ENCODE results near the gene NRXN3. TPM values are rescaled to one million over a fixed set of nuclear protein-coding genes. Genes with fewer than 3 reads are reported as not detected.

NRXN3 gene
- total and polyA plus RNA-seq, 11 donors: 0.19 to 2.2 (median 1.1) TPM

- ATAC-seq (no peak), DNase-seq (no peak)
- Histone ChIP-seq H3K4me3 (no peak overlapping the region), H3K27me3 (no peaks in the 10 kb centered on the region), H3K4me1 (no peaks in the 10 kb centered on the region), H3K27ac (no peak overlapping the region), H3K9me3 (peaks cover 0 to 6% (median 0%) of the 10 kb centered on the region in 12 donors), H3K36me3 (no peaks in the 10 kb centered on the region)
- TF ChIP-seq POLR2A (IDR thresholded peaks at IDR 0.05): no peak
- TF ChIP-seq, protein P1, sequence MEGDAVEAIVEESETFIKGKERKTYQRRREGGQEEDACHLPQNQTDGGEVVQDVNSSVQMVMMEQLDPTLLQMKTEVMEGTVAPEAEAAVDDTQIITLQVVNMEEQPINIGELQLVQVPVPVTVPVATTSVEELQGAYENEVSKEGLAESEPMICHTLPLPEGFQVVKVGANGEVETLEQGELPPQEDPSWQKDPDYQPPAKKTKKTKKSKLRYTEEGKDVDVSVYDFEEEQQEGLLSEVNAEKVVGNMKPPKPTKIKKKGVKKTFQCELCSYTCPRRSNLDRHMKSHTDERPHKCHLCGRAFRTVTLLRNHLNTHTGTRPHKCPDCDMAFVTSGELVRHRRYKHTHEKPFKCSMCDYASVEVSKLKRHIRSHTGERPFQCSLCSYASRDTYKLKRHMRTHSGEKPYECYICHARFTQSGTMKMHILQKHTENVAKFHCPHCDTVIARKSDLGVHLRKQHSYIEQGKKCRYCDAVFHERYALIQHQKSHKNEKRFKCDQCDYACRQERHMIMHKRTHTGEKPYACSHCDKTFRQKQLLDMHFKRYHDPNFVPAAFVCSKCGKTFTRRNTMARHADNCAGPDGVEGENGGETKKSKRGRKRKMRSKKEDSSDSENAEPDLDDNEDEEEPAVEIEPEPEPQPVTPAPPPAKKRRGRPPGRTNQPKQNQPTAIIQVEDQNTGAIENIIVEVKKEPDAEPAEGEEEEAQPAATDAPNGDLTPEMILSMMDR (IDR thresholded peaks at IDR 0.05): no peak
- intact Hi-C loops (cut with DNase I): no loop called here
Observed at GRCh38 chr14:79162833-79163232, 992.7 kb downstream of the NRXN3 start.

DNA sequence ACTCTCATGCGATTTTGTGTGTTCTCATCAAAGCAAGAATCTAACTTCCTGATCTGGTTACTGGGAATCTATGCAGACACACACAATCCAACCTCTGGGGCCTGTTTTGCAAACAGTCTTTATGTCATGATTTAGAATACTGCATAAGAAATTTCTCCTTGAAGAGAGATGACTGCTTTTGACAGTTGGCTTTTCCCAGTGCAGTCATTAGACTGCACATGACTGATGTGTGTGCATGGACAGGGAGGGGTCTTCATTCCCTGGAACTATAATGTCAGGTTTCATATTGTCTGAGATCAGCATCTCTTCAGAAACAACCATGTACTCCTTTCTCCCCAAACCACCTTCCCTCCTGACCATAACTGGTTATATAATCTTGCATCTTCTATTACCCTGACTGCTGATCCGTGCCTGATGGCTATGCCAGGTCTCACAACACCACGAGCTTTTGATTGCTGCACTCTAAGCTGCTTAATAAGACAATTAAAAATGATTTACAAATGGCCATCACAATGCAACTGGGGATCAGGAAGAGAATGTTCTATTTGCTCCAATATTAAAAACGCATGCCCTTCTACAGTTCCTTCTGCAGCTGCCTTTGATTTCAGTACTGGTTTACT, 995.4 kb downstream of the NRXN3 start:
- TF ChIP-seq, protein P1 (IDR thresholded peaks at IDR 0.05): no peak
- no peak for TF ChIP-seq POLR2A (IDR thresholded peaks at IDR 0.05)
- WGBS, 4 donors: 48 to 66% (median 55%) methylated on average over 4 of the region's 4 CpGs
- no peak overlapping the region for H3K27ac ChIP-seq
- H3K36me3 ChIP-seq: no peaks in the 10 kb centered on the region
- H3K9me3 ChIP-seq: peaks cover 0 to 6% (median 0%) of the 10 kb centered on the region in 12 donors
- no peaks in the 10 kb centered on the region for H3K27me3 ChIP-seq
- no peak for DNase-seq
- H3K4me3 ChIP-seq: no peak overlapping the region
- ATAC-seq: no peak
- H3K4me1 ChIP-seq: no peaks in the 10 kb centered on the region
- intact Hi-C loops (cut with DNase I): no loop called here

- Histone ChIP-seq H3K4me1 (no peaks in the 10 kb centered on the region), H3K27me3 (no peaks in the 10 kb centered on the region), H3K36me3 (no peaks in the 10 kb centered on the region), H3K4me3 (no peak overlapping the region), H3K9me3 (peaks cover 0 to 6% (median 0%) of the 10 kb centered on the region in 12 donors), H3K27ac (no peak overlapping the region)
- no peak for DNase-seq
- ATAC-seq: no peak
- TF ChIP-seq, protein P1 (IDR thresholded peaks at IDR 0.05): no peak
- TF ChIP-seq POLR2A (IDR thresholded peaks at IDR 0.05): no peak
- WGBS, 4 donors: 50 to 62% (median 52%) methylated on average over 2 of the region's 2 CpGs
- intact Hi-C loops (cut with DNase I): no loop called here
Observed at GRCh38 chr14:79166171-79166570, 996.0 kb downstream of the NRXN3 start.

DNA sequence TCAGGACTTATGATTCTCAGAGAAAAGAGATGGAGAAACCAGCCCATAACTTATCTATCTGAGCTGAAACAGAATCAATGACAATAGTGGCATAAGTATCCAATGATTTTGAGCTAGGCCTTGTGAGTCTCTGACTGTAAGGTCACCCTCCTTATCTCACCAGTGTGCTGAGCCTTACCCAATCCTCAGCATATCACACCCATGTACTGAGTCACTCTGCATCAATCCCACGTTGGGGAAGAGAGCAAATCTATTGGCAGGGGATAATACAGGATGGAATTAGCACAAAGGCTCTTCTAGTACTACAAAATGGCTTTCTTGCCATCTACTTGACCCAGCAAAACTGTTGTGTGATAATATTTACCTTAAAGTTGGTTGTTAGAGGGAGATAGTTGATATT, 997.8 kb downstream of the NRXN3 start:
- intact Hi-C loops (cut with DNase I): no loop called here
- ATAC-seq (no peak), DNase-seq (no peak)
- H3K4me3 ChIP-seq: no peak overlapping the region
- TF ChIP-seq POLR2A (IDR thresholded peaks at IDR 0.05): no peak
- TF ChIP-seq, protein P1 (IDR thresholded peaks at IDR 0.05): no peak
- H3K27me3 ChIP-seq: no peaks in the 10 kb centered on the region
- H3K36me3 ChIP-seq: no peaks in the 10 kb centered on the region
- H3K4me1 ChIP-seq: no peaks in the 10 kb centered on the region
- no peak overlapping the region for H3K27ac ChIP-seq
- H3K9me3 ChIP-seq: no peaks in the 10 kb centered on the region
- 27 to 41% (median 37%) methylated on average over 1 of the region's 1 CpG for WGBS, 4 donors

All from heart left ventricle (tissue), 16 donors.